H54 (cell line): ENCODE data around the gene PABPC1L.
"Not testable (repeated sequence)": the region's sequence is repeated elsewhere in the genome, so short reads cannot be mapped to it uniquely, and the experiment has no call there.

Experiments
- DNase-seq: peaks from one replicate; pipeline ENCODE4 v3.0.0; 2011; ENCODE audit warnings: low spot score, mixed read lengths; ENCODE audit not compliant: insufficient read length
- FAIRE-seq: peaks from 3 replicates; lab custom pipeline; 2011; peaks lifted over from hg19 to GRCh38; lab: Jason Lieb, UNC
- POLR2A ChIP-seq: IDR thresholded peaks from 2 replicates; pipeline ENCODE4 v1.6.1; 2011; ENCODE audit warnings: low read depth, mild to moderate bottlenecking, low read length

The PABPC1L gene

GRCh38 chr20:44909872-44910689 is at the start of gene PABPC1L:
Gene PABPC1L (plus strand): TSS chr20:44910060. CDS start chr20:44910144, 84 bp downstream.
- FAIRE-seq, result no peak
- DNase-seq, result peak; percentile 71
- peak; percentile 83 for TF ChIP-seq POLR2A

GRCh38 chr20:44861531-44862006 is 48.3 kb upstream of the PABPC1L start:
- FAIRE-seq (peak; percentile 58), DNase-seq (peak; percentile 81)
- no peak for TF ChIP-seq POLR2A

- FAIRE-seq (no peak), DNase-seq (no peak)
- TF ChIP-seq POLR2A, result no peak
Observed at GRCh38 chr20:44862286-44862685, 47.6 kb upstream of the PABPC1L start.

GRCh38 chr20:44863365-44864084 is 46.3 kb upstream of the PABPC1L start:
- DNase-seq, FAIRE-seq: not testable (repeated sequence)

- DNase-seq, FAIRE-seq: not testable (repeated sequence)
Observed at GRCh38 chr20:44864493-44864892, 45.4 kb upstream of the PABPC1L start.

- FAIRE-seq (no peak), DNase-seq (no peak)
- TF ChIP-seq POLR2A, result no peak
Observed at GRCh38 chr20:44866703-44867335, 43.0 kb upstream of the PABPC1L start.

GRCh38 chr20:44869471-44869870 is 40.4 kb upstream of the PABPC1L start:
- no peak for TF ChIP-seq POLR2A
- DNase-seq, result no peak
- FAIRE-seq, result no peak

GRCh38 chr20:44882360-44882759 is 27.5 kb upstream of the PABPC1L start:
- not testable (repeated sequence) for DNase-seq, FAIRE-seq

- FAIRE-seq (no peak), DNase-seq (no peak)
- TF ChIP-seq POLR2A, result no peak
Observed at GRCh38 chr20:44883214-44883902, 26.5 kb upstream of the PABPC1L start.

GRCh38 chr20:44884907-44885391 is 24.9 kb upstream of the PABPC1L start:
- no peak for TF ChIP-seq POLR2A
- FAIRE-seq (no peak), DNase-seq (no peak)

GRCh38 chr20:44885392-44886265 is 24.2 kb upstream of the PABPC1L start, which contains the start of gene YWHAB:
Gene YWHAB (plus strand): TSS chr20:44885705. CDS start chr20:44901534, 15,829 bp downstream.
- DNase-seq, result peak; percentile 87
- no peak for FAIRE-seq
- TF ChIP-seq POLR2A, result peak; percentile 74

GRCh38 chr20:44886266-44886651 is 23.6 kb upstream of the PABPC1L start:
- FAIRE-seq (no peak), DNase-seq (no peak)
- no peak for TF ChIP-seq POLR2A
